ENCODE measurements around the gene FAM47E. TPM values are rescaled to one million over a fixed set of nuclear protein-coding genes. Genes with fewer than 3 reads are reported as not detected.
A peak's percentile ranks its signal among the peaks of the same experiment; 100 is the strongest.

Gene FAM47E
- total and polyA plus RNA-seq, 9 of the 15 experiments (the other 6 are each of a cell fraction or from before 2014, with no cell fraction given): 3.7 to 15.6 (median 6.4) TPM

DNA sequence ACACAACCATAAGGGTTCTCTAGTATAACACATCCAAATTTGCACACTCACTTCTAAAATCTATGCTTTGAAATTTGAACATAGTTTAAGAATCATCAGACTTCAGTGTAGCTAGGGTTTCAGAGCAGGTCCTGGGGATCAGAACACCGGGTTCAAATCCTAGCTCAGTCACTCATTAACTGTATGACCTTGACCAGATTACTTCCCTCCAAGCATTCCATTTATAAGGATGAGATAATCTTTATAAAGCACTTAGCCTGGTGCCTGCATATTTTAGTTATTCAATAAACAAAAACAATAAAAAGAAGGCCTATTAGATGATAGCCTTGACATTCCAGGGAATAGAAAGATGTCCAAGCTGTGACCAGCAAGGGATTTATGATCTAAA, 50.2 kb downstream of the FAM47E start (continued):
- 0 out of 2 replicates have a peak, but pooled peaks have one; percentile 12 for TF ChIP-seq NR2C1 (IDR thresholded peaks at IDR 0.05)
- TF ChIP-seq NR2C1 (tag; IDR thresholded peaks at IDR 0.05): no peak
- peak; percentile 73 to 75; a peak in 2 of 4 replicates for TF ChIP-seq KDM1A (IDR thresholded peaks at IDR 0.05)
- peak; percentile 50 for TF ChIP-seq SMARCB1 (IDR thresholded peaks at IDR 0.05; ENCODE audit: insufficient read length, low read depth)
- TF ChIP-seq, protein P1, sequence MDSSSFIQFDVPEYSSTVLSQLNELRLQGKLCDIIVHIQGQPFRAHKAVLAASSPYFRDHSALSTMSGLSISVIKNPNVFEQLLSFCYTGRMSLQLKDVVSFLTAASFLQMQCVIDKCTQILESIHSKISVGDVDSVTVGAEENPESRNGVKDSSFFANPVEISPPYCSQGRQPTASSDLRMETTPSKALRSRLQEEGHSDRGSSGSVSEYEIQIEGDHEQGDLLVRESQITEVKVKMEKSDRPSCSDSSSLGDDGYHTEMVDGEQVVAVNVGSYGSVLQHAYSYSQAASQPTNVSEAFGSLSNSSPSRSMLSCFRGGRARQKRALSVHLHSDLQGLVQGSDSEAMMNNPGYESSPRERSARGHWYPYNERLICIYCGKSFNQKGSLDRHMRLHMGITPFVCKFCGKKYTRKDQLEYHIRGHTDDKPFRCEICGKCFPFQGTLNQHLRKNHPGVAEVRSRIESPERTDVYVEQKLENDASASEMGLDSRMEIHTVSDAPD (CRISPR knock-in tag; IDR thresholded peaks at IDR 0.05): no peak
- no peak for TF ChIP-seq NR2C2 (CRISPR knock-in tag; IDR thresholded peaks at IDR 0.05)
- TF ChIP-seq NR2C2 (tag; IDR thresholded peaks at IDR 0.05): peak; percentile 7; the same call in 1 of the 2 replicates
- TF ChIP-seq, protein P2, sequence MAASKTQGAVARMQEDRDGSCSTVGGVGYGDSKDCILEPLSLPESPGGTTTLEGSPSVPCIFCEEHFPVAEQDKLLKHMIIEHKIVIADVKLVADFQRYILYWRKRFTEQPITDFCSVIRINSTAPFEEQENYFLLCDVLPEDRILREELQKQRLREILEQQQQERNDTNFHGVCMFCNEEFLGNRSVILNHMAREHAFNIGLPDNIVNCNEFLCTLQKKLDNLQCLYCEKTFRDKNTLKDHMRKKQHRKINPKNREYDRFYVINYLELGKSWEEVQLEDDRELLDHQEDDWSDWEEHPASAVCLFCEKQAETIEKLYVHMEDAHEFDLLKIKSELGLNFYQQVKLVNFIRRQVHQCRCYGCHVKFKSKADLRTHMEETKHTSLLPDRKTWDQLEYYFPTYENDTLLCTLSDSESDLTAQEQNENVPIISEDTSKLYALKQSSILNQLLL (CRISPR knock-in tag; IDR thresholded peaks at IDR 0.05; ENCODE audit: borderline replicate concordance): no peak
- no peak for TF ChIP-seq ZNF707 (CRISPR knock-in tag; conservative IDR thresholded peaks at IDR 0.05)
- TF ChIP-seq, protein P3, sequence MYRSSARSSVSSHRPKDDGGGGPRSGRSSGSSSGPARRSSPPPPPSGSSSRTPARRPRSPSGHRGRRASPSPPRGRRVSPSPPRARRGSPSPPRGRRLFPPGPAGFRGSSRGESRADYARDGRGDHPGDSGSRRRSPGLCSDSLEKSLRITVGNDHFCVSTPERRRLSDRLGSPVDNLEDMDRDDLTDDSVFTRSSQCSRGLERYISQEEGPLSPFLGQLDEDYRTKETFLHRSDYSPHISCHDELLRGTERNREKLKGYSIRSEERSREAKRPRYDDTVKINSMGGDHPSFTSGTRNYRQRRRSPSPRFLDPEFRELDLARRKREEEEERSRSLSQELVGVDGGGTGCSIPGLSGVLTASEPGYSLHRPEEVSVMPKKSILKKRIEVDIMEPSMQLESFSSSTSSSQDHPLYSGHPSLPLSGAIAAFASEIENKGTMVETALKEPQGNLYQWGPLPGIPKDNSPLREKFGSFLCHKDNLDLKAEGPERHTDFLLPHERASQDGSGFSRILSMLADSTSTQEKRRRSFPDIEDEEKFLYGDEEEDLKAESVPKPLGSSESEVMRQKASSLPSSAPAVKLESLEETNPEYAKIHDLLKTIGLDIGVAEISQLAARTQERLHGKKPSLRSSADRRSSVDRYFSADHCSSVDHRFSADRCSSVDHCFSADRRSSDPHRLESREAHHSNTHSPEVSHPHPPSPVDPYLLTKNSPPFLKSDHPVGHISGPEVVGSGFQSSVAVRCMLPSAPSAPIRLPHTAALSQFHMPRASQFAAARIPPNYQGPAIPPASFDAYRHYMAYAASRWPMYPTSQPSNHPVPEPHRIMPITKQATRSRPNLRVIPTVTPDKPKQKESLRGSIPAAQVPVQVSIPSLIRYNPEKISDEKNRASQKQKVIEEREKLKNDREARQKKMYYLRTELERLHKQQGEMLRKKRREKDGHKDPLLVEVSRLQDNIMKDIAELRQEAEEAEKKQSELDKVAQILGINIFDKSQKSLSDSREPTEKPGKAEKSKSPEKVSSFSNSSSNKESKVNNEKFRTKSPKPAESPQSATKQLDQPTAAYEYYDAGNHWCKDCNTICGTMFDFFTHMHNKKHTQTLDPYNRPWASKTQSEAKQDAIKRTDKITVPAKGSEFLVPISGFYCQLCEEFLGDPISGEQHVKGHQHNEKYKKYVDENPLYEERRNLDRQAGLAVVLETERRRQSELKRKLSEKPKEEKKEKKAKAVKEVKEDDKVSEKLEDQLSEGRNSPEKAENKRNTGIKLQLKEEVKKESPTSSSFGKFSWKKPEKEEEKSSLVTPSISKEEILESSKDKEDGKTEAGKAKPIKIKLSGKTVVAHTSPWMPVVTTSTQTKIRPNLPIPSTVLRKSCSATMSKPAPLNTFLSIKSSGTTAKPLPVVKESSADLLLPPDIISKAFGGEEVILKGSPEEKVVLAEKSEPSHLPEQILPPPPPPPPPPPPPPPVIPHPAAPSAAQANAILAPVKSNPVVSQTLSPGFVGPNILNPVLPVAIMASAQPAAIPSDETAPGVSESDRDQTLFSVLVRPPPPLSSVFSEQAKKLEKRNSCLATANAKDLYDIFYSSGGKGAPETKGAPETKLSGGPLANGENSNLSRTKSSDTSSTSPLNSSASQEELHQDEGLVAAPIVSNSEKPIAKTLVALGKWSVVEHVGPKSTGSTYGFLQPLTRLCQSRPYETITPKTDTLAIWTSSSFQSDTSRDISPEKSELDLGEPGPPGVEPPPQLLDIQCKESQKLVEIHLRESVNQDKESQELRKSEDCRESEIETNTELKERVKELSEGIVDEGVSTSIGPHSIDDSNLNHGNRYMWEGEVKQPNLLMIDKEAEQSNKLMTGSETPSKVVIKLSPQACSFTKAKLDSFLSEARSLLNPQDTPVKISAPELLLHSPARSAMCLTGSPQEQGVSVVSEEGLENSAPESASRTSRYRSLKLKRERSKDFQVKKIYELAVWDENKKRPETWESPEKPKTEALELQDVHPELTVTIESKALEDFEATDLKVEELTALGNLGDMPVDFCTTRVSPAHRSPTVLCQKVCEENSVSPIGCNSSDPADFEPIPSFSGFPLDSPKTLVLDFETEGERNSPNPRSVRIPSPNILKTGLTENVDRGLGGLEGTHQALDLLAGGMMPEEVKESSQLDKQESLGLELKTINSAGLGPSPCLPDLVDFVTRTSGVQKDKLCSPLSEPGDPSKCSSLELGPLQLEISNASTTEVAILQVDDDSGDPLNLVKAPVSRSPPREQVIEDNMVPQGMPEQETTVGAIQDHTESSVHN (IDR thresholded peaks at IDR 0.05; ENCODE audit: borderline replicate concordance in 1 of 2, low read depth in 1 of 2): no peak
- TF ChIP-seq ATF7 (IDR thresholded peaks at IDR 0.05): 0 out of 2 replicates have a peak, but pooled peaks have one; percentile 34
- no peak for TF ChIP-seq TCFL5 (CRISPR knock-in tag; conservative IDR thresholded peaks at IDR 0.05)
- TF ChIP-seq IRF2 (CRISPR knock-in tag; IDR thresholded peaks at IDR 0.05): no peak
- TF ChIP-seq FOXK2 (conservative IDR thresholded peaks at IDR 0.05 in 1 of 2, IDR thresholded peaks at IDR 0.05 in 1 of 2; ENCODE audit: low read depth in 2 of 2): no peak
- TF ChIP-seq XRCC3 (IDR thresholded peaks at IDR 0.05): no peak
- TF ChIP-seq ZNF584 (CRISPR knock-in tag; IDR thresholded peaks at IDR 0.05; ENCODE audit: low read depth): 0 out of 2 replicates have a peak, but pooled peaks have one; percentile 3
